Suprapubic skin (tissue), 4 donors: Measurements from ENCODE around the gene CAPN13. TPM values are rescaled to one million over a fixed set of nuclear protein-coding genes. Genes with fewer than 3 reads are reported as not detected.

ENCODE experiments used
- DNase-seq, 2 donors: peaks; one replicate each; pipeline ENCODE4 v3.0.0-alpha.2; 2019; ENCODE audit warnings: low spot score in 2 of 2
- H3K27ac ChIP-seq: fragments of 200-600 bp; sonication (generic); one replicate; pipeline ENCODE4 v1.5.1; 2019
- H3K27me3 ChIP-seq: fragments of 200-600 bp; sonication (generic); one replicate; pipeline ENCODE4 v1.5.1; 2019
- H3K36me3 ChIP-seq: fragments of 200-600 bp; sonication (generic); one replicate; pipeline ENCODE4 v1.5.1; 2019
- H3K4me1 ChIP-seq: fragments of 200-600 bp; sonication (generic); one replicate; pipeline ENCODE4 v1.5.1; 2019
- H3K4me3 ChIP-seq: fragments of 200-600 bp; sonication (generic); one replicate; pipeline ENCODE4 v1.5.1; 2019; ENCODE audit warnings: mild to moderate bottlenecking
- H3K9me3 ChIP-seq: fragments of 200-600 bp; sonication (generic); one replicate; pipeline ENCODE4 v1.5.1; 2019
- EP300 ChIP-seq: sonication (generic); formaldehyde crosslinking; IDR thresholded peaks from one replicate; pipeline ENCODE4 v1.6.1; 2017; ENCODE audit warnings: antibody characterized with exemption
- POLR2A ChIP-seq, 2 donors: fragments of 450-650 bp; IDR thresholded peaks; one replicate each; pipeline ENCODE4 v1.6.1; 2017; ENCODE audit warnings: antibody characterized with exemption in 2 of 2, mild to moderate bottlenecking in 2 of 2, moderate library complexity in 2 of 2
- POLR2AphosphoS5 ChIP-seq, 3 donors: sonication (generic); formaldehyde crosslinking; IDR thresholded peaks; one replicate each; pipeline ENCODE4 v1.6.1; 2017; ENCODE audit warnings: antibody characterized with exemption in 3 of 3
- WGBS: methylation state at CpG from one replicate; pipeline ENCODE4 v1.1.5; 2018; 5-methylcytosine and 5-hydroxymethylcytosine counted together
- total RNA-seq, 4 donors: library from RNA; depleted of rRNA; stranded (reverse); fragments of >200 nt; gene quantifications; one replicate each; pipeline ENCODE4 v1.1.0, GENCODE V29; 2016
- TF ChIP-seq, protein P1 (sequence below), 2 donors: fragments of 200-600 bp in 1 of 2; fragments of 450-650 bp in 1 of 2; sonication (generic) in 1 of 2; IDR thresholded peaks; one replicate each; pipeline ENCODE4 v1.5.1; 2016 to 2019; ENCODE audit warnings: antibody characterized with exemption in 2 of 2, mild to moderate bottlenecking in 1 of 2, moderate library complexity in 1 of 2

CAPN13 gene
- total RNA-seq, 4 donors from 2014 or later, result 0.26 to 1.5 (median 0.50) TPM

DNA sequence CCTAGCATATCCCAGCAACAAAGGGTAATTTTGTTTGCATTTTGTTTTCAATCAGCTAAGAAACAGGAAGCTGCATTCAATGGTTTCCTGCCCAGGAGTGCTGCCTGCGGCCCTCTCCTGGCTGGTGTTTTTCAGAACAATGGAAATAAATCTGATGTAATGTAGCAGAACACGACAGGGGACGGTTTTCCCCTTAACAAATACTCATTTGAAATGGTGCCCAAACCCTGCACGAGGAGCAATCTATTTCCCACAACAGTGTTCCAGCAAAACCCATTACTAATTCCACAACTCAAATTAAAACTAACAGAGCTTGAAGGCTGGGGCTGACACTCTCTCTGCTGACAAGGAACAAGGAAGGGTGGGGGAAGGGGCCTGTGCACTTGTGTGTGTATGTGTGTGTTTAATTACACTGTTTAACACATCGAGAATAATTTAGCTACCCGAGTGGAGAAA lies 8.7 kb downstream of the CAPN13 start:
- TF ChIP-seq, protein P1, sequence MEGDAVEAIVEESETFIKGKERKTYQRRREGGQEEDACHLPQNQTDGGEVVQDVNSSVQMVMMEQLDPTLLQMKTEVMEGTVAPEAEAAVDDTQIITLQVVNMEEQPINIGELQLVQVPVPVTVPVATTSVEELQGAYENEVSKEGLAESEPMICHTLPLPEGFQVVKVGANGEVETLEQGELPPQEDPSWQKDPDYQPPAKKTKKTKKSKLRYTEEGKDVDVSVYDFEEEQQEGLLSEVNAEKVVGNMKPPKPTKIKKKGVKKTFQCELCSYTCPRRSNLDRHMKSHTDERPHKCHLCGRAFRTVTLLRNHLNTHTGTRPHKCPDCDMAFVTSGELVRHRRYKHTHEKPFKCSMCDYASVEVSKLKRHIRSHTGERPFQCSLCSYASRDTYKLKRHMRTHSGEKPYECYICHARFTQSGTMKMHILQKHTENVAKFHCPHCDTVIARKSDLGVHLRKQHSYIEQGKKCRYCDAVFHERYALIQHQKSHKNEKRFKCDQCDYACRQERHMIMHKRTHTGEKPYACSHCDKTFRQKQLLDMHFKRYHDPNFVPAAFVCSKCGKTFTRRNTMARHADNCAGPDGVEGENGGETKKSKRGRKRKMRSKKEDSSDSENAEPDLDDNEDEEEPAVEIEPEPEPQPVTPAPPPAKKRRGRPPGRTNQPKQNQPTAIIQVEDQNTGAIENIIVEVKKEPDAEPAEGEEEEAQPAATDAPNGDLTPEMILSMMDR (IDR thresholded peaks at IDR 0.05), result no peak
- no peak for TF ChIP-seq EP300
- TF ChIP-seq POLR2AphosphoS5 (IDR thresholded peaks at IDR 0.05), result no peak
- no peak for TF ChIP-seq POLR2A (IDR thresholded peaks at IDR 0.05)
- H3K4me1 ChIP-seq, result peaks cover 2% of the 10 kb centered on the region
- H3K9me3 ChIP-seq, result no peaks in the 10 kb centered on the region
- H3K27ac ChIP-seq, result no peak overlapping the region
- H3K4me3 ChIP-seq, result no peak overlapping the region
- no peaks in the 10 kb centered on the region for H3K27me3 ChIP-seq
- 26% methylated on average over 6 of the region's 6 CpGs for WGBS
- DNase-seq, result no peak
- no peaks in the 10 kb centered on the region for H3K36me3 ChIP-seq

DNA sequence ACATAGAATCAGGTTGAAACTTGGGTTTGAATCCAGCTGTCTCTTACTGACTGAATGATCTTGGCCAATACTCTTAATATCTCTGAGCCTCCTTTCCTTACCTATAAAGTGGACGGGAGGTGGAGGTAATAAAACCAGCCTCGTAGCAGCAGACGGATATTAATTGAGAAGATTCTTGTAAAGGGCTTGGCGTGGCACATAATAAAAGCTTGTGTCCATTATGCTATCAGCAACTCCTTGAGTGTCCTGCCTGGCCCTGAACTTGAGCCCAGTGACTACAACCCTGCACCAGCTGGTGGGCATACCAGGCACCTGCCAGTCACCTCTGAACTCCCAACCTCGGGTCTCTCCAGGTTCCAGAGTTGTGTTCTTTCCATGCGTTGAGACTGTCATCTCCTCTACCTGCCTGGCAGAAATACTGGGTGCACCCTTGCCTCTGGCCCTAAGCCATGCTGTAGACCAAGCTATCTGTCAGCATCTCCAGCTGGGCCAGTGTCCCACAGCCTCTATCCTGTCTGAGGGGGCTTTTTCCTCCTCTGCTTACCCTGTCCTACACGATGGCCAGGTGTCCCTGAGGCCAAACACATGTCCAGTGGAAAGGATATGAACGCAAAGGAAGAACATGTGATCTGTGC lies 9.7 kb downstream of the CAPN13 start:
- TF ChIP-seq, protein P1 (IDR thresholded peaks at IDR 0.05), result no peak
- TF ChIP-seq POLR2AphosphoS5 (IDR thresholded peaks at IDR 0.05) (no peak), EP300 (no peak), POLR2A (IDR thresholded peaks at IDR 0.05) (no peak)
- no peak for DNase-seq
- no peaks in the 10 kb centered on the region for H3K36me3 ChIP-seq
- H3K27ac ChIP-seq, result no peak overlapping the region
- H3K4me3 ChIP-seq, result no peak overlapping the region
- 82% methylated on average over 8 of the region's 8 CpGs for WGBS
- no peaks in the 10 kb centered on the region for H3K9me3 ChIP-seq
- H3K4me1 ChIP-seq, result peaks cover 2% of the 10 kb centered on the region
- H3K27me3 ChIP-seq, result no peaks in the 10 kb centered on the region

DNA sequence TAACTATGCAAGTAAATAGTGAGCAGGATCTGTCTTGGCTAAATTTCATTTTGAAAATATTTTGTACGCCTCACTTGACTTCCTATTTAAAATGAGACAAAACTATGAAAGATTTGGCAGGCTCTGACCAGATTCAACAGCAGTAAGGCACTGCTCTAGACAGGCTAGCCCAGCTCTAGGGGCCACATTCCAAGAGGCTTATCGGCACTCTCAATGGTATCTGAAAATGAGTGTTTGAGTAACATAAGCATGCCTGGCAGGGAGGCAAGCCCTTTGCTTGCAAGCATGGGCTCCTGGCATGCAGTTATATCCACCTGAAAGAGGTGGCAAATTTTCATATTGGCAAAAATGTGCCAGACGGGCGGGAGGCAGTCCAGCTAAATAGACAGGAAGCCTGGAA lies 10.5 kb downstream of the CAPN13 start:
- 50% methylated on average over 4 of the region's 4 CpGs for WGBS

DNA sequence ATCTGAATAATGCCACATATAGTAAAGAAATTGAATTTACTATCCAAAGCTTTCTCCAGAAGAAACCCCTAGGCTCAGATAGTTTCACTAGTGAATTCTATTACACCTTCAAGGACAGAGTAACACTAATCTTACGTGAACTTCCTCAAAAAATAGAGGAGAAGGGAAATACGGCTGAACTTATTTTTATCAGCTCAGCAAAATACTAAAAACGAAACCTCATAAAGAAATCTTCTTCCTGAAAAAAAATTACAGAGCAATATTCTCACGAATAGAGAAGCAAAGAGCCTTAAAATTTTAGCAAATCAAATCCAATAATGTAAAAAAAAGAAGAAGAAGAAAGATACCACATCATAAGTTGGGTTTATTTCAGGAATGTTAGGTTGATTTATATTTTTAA lies 14.7 kb downstream of the CAPN13 start:
- 66% methylated on average over 4 of the region's 4 CpGs for WGBS
- TF ChIP-seq POLR2A (IDR thresholded peaks at IDR 0.05), result no peak
- no peak for TF ChIP-seq POLR2AphosphoS5 (IDR thresholded peaks at IDR 0.05)
- TF ChIP-seq EP300, result no peak
- TF ChIP-seq, protein P1 (IDR thresholded peaks at IDR 0.05), result no peak
- no peak for DNase-seq
- Histone ChIP-seq H3K27me3 (peaks cover 4% of the 10 kb centered on the region), H3K9me3 (no peaks in the 10 kb centered on the region), H3K4me1 (no peaks in the 10 kb centered on the region), H3K27ac (no peak overlapping the region), H3K4me3 (no peak overlapping the region), H3K36me3 (no peaks in the 10 kb centered on the region)

More for the DNA sequence above, 10.5 kb downstream of the CAPN13 start:
- Histone ChIP-seq H3K4me3 (no peak overlapping the region), H3K27ac (no peak overlapping the region), H3K9me3 (no peaks in the 10 kb centered on the region), H3K36me3 (no peaks in the 10 kb centered on the region), H3K27me3 (no peaks in the 10 kb centered on the region), H3K4me1 (peaks cover 2% of the 10 kb centered on the region)
- TF ChIP-seq, protein P1 (IDR thresholded peaks at IDR 0.05), result no peak
- no peak for TF ChIP-seq POLR2AphosphoS5 (IDR thresholded peaks at IDR 0.05)
- TF ChIP-seq POLR2A (IDR thresholded peaks at IDR 0.05), result no peak
- TF ChIP-seq EP300, result no peak
- DNase-seq, result no peak

DNA sequence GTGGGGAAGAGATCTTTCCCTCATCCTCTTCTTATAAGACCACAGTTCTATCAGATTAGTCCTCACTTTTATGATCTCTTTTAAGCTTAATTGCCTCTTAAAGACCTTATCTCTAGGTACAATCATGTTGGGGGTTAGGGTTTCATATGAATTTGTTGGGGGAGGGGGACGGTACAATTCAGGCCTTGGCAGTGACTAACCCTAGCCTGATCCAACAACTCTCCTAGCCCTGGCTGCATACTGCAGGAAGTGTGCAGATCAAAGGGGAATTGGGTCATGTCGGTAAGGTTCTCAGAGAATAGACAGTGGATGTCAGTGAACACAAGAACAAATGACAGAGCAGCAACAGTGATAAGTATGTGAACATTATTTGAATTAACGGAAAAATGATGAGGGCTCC lies 16.4 kb downstream of the CAPN13 start:
- H3K27me3 ChIP-seq, result peaks cover 19% of the 10 kb centered on the region
- H3K27ac ChIP-seq, result no peak overlapping the region
- 63% methylated on average over 3 of the region's 3 CpGs for WGBS
- TF ChIP-seq POLR2A (IDR thresholded peaks at IDR 0.05) (no peak), EP300 (no peak), POLR2AphosphoS5 (IDR thresholded peaks at IDR 0.05) (no peak)
- TF ChIP-seq, protein P1 (IDR thresholded peaks at IDR 0.05), result no peak
- no peaks in the 10 kb centered on the region for H3K4me1 ChIP-seq
- H3K4me3 ChIP-seq, result no peak overlapping the region
- no peaks in the 10 kb centered on the region for H3K9me3 ChIP-seq
- DNase-seq, result no peak
- H3K36me3 ChIP-seq, result no peaks in the 10 kb centered on the region
